ENCODE measurements around the gene CFAP299.

CFAP299 gene

GRCh38 chr4:80875642-80876041 lies 540.1 kb downstream of the CFAP299 start:
- no peak overlapping the region for H3K4me3 ChIP-seq (ENCODE audit: control insufficient read depth, low read depth, low read length)
- TF ChIP-seq, protein P1, sequence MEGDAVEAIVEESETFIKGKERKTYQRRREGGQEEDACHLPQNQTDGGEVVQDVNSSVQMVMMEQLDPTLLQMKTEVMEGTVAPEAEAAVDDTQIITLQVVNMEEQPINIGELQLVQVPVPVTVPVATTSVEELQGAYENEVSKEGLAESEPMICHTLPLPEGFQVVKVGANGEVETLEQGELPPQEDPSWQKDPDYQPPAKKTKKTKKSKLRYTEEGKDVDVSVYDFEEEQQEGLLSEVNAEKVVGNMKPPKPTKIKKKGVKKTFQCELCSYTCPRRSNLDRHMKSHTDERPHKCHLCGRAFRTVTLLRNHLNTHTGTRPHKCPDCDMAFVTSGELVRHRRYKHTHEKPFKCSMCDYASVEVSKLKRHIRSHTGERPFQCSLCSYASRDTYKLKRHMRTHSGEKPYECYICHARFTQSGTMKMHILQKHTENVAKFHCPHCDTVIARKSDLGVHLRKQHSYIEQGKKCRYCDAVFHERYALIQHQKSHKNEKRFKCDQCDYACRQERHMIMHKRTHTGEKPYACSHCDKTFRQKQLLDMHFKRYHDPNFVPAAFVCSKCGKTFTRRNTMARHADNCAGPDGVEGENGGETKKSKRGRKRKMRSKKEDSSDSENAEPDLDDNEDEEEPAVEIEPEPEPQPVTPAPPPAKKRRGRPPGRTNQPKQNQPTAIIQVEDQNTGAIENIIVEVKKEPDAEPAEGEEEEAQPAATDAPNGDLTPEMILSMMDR (IDR thresholded peaks at IDR 0.05; ENCODE audit: control insufficient read depth, insufficient read depth, low read depth, low read length, missing control alignments) = no peak
- DNase-seq (ENCODE audit: low read depth) = no peak

- TF ChIP-seq, protein P1 (IDR thresholded peaks at IDR 0.05; ENCODE audit: control insufficient read depth, insufficient read depth, low read depth, low read length, missing control alignments) = no peak
- H3K4me3 ChIP-seq (ENCODE audit: control insufficient read depth, low read depth, low read length) = no peak overlapping the region
- no peak for DNase-seq (ENCODE audit: low read depth)
Measured at GRCh38 chr4:80876810-80877209, 541.3 kb downstream of the CFAP299 start.

DNA sequence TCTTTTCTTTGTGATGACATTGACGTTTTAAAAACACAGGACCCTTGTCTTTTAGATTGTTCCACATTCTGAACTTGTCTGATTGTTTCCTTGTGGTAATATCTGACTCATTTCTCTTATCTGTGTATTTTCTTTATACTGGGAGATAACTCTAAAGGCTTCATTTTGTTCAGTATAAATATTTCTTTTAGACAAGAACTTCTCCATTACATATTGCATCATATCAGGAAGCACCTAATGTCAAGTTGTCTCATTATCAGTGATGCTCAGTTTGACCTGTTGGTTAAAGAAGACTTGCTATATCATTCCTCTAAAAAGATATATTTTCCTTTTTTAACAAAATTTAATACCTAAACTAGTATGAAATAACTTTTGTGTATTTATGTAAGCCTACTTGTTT lies 542.7 kb downstream of the CFAP299 start:
- no peak for DNase-seq (ENCODE audit: low read depth)
- TF ChIP-seq, protein P1 (IDR thresholded peaks at IDR 0.05; ENCODE audit: control insufficient read depth, insufficient read depth, low read depth, low read length, missing control alignments) = no peak
- H3K4me3 ChIP-seq (ENCODE audit: control insufficient read depth, low read depth, low read length) = no peak overlapping the region

DNA sequence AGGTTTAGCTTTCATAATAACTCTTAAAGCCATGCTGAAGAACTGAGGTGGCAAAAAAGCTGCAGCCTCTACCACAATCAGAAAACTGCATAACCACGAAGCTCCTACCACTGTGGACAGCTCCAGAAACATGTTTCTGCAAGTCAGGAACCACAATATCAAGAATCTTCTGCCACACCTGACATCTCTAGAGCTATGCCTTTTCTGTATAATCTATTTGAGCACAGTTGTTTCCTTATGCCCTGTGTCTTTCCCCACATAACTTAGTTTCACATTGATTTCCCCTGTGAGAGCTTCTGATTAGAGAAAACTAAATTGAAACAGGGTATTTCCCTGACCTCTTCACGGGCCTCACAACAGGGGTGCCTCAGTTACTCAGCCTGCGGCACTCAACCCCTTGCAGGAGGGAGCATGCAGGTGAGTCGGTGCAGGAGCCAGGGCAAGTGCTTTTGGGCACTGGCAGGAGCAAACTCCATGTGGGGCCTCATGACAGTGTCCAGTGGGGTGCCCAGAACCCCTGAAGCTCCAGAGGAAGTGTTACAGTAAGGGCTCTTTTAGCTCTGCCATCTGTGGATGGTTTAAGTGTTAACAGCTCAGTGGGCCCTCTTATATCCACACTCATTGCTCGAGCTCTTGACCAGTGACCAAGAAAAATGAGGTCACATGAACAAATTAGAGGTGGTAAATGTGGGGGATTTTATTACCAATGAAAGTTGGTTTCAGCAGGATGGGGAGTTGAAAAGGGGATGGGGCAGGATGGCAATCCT lies 562.2 kb downstream of the CFAP299 start:
- no peak overlapping the region for H3K4me3 ChIP-seq (ENCODE audit: control insufficient read depth, low read depth, low read length)
- TF ChIP-seq, protein P1 (IDR thresholded peaks at IDR 0.05; ENCODE audit: control insufficient read depth, insufficient read depth, low read depth, low read length, missing control alignments) = no peak
- no peak for DNase-seq (ENCODE audit: low read depth)

DNA sequence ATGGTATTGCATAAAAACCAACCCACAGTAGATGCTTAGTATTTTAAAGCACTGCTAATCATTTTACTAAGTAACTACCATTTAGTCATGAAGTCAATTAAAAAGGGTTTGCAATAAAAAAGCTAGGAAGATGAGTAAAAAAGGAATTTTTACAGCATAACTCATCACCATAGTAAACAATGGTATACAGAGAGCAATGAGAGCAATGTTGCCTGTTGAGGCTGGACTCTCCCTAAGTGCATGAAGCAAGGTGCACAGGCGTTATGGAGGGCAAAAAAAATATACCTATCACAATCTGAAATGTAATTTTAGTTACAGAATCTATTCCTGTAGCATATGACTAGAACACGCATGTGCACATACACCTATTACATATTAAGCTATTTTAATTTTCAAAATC lies 565.4 kb downstream of the CFAP299 start:
- H3K4me3 ChIP-seq (ENCODE audit: control insufficient read depth, low read depth, low read length) = no peak overlapping the region
- no peak for DNase-seq (ENCODE audit: low read depth)
- TF ChIP-seq, protein P1 (IDR thresholded peaks at IDR 0.05; ENCODE audit: control insufficient read depth, insufficient read depth, low read depth, low read length, missing control alignments) = no peak

DNA sequence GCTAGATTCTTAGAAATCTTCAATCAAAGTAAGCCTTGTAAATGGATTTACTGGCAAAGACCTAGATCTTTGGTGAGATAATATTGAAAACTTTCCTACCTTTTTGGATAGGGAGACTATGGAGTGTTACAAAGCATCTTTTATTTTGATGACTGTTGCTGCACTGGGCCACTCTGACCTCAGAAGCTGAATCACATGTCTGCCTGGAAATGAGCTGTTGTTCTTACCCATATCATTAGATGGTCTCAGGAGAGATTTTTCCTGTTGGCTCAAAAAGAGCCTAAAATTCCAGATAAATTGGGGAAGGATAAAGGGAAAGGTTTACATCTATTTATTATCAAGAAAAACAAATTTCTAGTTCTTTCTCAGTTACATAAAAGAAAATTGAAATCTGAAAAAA lies 567.5 kb downstream of the CFAP299 start:
- DNase-seq (ENCODE audit: low read depth) = no peak
- H3K4me3 ChIP-seq (ENCODE audit: control insufficient read depth, low read depth, low read length) = no peak overlapping the region
- TF ChIP-seq, protein P1 (IDR thresholded peaks at IDR 0.05; ENCODE audit: control insufficient read depth, insufficient read depth, low read depth, low read length, missing control alignments) = no peak
